ENCODE data around the gene NPHS1. TPM values are rescaled to one million over a fixed set of nuclear protein-coding genes. Genes with fewer than 3 reads are reported as not detected.
"Not testable (repeated sequence)": the region's sequence is repeated elsewhere in the genome, so short reads cannot be mapped to it uniquely, and the experiment has no call there.

NPHS1 gene
- total RNA-seq, 1 donor from 2014 or later = not detected

DNA sequence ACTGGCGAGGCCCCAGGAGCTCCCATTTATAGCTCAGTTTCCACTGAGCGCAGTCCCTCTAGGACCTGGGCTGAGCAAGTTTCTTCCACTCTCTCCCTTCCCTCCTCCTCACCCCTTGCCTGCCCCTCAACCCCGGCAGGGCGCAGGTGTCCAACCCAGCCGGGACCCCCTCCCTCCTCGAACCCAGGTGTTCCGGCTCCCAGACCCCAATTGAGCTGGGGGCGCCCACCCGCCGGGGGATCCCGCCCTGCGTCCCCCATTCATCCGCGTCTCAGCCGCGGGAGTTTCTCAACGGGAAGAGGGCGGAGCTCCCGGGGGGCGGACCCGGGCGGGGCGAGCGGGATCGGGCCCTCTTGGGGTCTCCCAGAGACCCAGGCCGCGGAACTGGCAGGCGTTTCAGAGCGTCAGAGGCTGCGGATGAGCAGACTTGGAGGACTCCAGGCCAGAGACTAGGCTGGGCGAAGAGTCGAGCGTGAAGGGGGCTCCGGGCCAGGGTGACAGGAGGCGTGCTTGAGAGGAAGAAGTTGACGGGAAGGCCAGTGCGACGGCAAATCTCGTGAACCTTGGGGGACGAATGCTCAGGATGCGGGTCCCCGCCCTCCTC lies 4.3 kb upstream of the NPHS1 start, which contains the start of gene KIRREL2:
Gene KIRREL2, plus strand, starts transcription at position 366 of the 604 bp plus-strand sequence. Its CDS starts 209 bp downstream, at position 575.
- DNase-seq (ENCODE audit: low spot score) = no peak
- intact Hi-C loops (cut with DNase I) = no loop called here

DNA sequence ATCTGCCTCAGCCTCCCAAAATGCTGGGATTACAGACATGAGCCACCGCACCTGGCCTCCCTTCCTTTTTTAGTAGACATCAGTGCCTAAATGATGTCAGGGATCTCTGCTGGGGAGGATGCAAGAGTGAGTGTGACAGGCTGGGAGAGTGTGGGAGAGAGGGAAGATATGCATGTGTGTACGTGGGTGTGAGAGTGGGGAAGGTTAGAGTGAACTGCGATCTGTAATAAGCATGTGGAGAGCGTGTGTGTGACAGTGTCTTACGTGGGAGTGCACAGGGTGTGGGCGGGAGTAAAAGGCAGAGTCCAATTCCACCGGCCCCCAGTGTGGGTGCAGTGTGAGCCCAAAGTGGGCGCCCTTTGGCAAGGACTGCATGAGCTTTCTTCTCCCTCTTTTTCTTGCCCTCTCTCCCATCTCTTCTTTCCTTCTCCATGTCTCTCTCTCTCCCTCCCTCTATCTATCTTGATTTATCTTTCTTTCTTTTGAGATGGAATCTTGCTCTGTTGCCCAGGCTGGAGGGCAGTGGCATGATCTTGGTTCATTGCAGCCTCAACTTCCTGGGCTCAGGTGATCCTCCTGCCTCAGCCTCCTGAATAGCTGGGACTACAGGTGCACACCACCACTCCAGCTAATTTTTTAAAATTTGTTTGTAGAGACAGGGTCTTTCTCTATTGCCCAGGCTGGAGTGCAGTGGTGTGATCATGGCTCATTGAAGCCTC lies 893 bp upstream of the NPHS1 start:
- DNase-seq (ENCODE audit: low spot score) = no peak
- intact Hi-C loops (cut with DNase I) = no loop called here

DNA sequence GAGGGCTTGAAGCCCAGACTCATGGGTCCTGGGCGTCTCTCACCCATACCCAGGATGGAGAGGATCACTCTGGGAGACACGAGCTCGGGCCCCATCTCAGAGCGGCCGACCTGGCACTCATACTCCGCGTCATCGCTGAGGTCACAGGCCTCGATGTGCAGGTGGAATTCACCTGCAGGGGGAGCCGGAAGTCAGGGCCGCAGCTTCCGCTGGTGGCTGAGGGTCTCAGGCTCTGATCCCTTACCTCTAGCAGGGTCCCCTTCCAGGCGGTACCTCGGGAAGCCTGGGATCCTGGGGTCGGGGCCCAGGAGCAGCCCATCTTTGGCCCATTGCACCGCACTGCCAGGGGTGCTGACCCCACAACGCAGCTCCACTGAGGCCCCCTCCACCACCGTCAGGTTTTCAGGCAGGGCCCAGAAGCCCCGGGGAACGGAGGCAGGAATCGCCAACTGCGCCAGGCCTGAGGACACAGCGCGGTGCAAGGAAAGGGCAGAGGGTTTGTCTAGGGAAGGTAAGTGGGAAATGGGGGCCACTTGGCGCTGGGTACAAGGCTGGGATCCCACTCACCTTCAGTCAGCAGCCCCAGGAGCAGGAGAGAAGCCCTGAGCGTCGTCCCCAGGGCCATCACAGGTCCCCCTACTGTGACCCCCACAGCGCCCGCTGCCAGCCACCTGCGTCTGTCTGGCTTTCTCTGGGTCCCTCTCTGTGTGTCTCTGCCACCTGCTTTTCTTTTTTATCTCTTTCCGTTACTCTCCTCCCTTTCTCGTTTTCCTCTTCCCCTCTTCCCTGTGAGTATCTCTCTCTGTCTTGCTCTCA lies 883 bp downstream of the NPHS1 start:
- intact Hi-C loops (cut with DNase I) = no loop called here
- no peak for DNase-seq (ENCODE audit: low spot score)

DNA sequence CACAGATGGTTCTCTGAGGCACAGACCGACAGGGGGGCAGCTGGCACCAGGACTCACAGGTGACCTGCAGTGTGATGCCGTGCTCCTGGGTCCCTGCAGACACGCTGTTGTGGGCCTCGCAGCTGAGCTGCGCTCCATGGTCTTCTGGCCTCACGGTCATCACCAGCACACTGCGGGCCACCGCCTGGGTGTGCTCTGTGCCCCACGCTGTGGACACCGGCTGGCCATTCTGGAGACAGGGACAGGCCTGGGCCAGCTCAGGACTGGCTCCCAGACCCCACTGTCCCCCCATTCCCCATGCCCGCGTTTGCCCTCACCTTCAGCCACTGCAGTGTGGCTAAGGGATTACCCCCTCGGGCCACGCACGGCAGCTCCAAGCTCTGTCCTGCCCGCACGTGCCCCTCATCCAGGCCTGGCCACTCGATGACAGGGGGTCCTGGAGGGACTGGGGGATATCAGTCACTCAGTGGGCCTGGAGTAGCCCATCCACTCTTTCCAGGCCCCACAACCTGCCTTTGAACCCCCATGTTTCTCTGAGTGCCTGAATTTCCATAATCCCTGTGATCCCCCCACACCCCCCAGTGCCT lies 3.3 kb downstream of the NPHS1 start:
- intact Hi-C loops (cut with DNase I) = no loop called here
- no peak for DNase-seq (ENCODE audit: low spot score)

DNA sequence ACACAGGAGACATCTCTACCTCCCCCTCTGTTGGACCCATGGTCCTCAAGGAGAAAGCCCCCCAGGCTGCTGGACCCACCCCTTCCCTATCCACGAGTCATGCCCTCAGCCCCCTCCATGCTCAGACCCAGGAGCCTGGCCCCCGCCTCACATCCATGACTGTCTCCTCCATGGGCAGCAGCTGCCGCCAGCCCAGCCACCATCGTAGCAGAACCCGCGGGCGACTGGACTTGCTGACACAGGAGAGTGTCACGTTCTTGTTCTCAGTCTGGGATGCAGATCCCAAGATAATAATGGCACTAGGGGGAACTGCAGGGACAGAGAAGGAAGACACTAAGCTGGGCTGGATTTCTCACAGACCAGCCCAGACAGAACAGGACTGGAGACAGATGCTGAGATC lies 3.8 kb downstream of the NPHS1 start:
- intact Hi-C loops (cut with DNase I) = no loop called here

DNA sequence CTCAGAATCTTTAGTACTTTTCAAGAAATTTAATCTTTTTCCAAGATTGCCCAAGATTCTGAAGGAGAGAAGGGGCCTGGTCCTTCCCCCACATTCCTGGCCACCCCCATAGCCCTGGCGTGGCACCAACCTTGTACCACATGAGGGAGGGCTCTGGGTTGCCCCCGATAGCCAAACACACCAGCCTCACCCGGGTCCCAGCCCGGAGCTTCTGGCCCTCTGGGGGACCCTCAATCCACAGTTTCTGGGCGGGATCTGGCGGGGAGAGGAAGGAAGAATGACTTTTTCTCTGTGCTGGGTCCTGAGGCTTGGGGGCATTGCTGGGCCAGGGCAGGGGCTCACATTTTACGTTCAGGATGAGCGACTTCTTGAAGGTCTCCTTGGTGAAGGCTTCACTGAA lies 4.4 kb downstream of the NPHS1 start:
- DNase-seq (ENCODE audit: low spot score) = no peak
- intact Hi-C loops (cut with DNase I) = no loop called here

More for the DNA sequence above, 3.8 kb downstream of the NPHS1 start:
- DNase-seq (ENCODE audit: low spot score) = no peak

DNA sequence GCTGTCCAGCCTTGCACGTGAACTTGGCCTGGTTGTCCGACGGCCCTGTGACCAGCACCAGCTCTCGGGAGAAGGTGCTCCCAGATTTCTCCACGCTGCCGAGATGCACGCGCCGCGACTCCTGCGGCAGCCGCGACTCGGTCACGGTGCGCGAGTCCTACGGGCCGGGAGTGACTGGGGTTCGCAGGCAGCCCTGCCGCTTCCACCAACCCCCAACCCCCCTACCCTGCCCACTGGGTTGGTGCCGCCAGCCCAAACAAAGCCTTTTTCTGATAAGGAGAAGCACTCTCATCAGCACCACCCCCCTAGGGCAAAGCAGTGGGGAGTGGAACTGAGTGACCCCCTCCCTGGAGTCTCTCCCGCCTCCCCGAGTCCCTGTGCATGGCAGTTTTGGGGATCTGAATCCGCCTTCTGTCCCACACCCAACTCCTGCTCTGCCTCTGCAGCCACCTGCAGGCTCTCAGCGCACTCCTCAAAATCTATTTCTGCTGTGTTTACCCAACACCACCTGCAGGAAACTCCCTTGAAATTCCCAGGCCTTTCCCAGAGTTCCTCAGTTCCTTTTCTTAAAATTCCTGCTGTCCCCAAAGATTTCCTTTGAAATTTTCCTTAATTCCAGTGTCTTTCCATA lies 6.2 kb downstream of the NPHS1 start:
- no peak for DNase-seq (ENCODE audit: low spot score)
- intact Hi-C loops (cut with DNase I) = no loop called here

DNA sequence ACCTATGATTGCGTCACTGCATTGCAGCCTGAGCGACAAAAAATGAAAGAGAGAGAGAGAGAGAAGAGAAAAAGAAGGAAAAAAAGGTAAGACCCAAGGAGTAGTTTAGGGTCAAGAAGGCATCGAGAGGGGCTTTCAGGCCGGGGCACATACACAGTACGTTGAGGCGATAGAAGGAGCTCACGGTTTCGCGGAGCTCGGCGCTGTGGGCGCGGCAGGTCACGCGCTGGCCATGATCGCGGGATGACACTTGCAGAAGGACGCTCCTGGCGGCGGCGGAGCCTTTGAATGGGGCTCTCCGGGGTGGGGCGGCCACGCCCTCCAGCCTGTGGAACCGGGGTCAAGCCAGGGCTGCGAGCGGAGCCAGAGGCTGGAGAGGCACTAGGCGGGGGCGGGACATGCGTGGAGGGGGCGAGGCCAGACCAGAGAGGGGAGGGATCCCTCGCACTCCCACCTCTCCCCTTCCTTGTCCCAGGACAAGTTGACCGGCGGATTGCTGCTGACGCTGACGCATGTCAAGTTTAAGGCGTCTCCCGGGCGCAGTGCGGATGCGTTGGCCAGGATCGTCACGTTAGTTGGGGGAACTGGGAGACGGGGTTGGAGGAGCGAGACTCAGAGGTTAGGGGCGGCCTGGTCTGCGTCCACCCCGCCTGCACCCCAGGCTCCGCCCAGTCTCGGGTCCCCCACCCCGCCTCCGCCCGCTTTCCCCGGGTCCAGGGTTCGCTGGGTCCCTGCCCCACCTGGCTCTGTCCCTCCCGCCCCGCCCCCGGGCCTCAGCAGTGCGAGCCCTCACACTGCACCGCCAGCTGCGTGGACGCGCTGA lies 6.9 kb downstream of the NPHS1 start:
- intact Hi-C loops (cut with DNase I) = no loop called here
- DNase-seq (ENCODE audit: low spot score) = no peak

DNA sequence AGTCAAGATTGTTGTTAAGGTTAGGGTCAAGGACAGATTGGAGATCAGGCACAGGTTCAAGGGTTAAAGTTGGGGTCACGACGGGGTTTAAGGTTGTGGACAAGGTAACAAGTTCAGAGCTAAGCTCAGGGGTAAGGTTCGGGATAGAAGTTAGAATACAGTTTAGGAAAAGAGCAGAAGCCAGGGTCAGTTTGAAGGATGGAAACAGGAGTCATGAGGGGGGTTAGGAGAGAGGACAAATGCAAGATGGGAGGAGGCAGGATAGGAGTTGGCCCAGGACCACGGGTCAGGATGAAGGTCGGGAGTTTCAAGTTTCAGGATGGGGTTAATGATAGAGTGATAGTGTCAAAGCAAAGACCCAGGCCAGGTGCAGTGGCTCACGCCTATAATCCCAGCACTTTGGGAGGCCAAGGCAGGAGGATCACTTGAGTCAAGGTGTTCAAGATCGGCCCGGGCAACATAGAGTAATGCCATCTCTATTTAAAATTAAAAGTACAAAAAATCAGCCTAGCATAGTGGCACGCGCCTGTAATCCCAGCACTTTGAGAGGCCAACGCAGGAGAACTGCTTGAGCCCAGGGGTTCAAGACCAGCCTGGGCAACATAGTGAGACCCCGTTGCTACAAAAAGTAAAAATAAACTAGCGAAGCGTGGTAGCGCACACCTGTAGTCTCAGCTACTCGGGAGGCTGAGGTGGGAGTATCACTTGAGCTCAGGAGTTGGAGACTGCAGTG lies 7.7 kb downstream of the NPHS1 start:
- intact Hi-C loops (cut with DNase I) = no loop called here
- no peak for DNase-seq (ENCODE audit: low spot score)

DNA sequence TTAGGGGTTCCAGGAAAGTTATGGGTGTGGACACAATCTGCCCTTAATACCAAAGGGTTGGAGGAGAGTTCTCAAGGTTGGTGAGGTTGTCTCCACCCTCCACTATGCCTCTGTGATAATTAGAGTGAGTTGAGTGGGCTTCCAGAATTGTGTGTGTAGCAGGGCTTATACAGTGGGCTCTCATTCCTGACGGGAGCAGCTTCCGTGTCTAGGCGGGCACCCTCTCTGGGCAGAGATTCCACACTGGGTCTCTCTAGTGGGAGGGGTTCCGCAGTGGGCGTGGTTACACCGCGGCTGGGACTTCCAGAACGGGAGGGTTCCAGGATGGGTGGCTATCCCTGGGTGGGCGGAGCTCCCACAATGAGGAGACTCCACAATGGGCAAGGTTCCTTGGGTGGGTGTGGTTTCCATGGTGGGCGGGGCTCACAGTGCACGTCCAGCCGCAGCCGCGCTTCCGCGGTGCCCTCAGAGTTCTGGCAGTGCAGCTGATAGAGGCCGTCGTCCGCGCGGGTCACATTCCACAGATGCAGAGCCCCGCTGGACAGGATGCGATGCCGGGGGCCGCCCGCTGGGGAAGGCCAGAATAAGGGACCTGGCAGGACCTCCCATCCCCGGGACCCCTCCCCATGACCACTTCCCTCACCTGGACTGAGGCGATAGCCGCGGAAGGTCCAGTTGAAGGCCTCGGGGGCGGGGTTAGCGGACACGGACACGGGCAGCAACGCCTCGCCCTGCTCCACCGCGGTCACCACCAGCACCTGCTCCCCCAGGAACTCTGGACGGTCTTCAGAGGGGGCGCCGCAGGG lies 8.4 kb downstream of the NPHS1 start:
- intact Hi-C loops (cut with DNase I) = no loop called here
- DNase-seq (ENCODE audit: low spot score) = no peak

DNA sequence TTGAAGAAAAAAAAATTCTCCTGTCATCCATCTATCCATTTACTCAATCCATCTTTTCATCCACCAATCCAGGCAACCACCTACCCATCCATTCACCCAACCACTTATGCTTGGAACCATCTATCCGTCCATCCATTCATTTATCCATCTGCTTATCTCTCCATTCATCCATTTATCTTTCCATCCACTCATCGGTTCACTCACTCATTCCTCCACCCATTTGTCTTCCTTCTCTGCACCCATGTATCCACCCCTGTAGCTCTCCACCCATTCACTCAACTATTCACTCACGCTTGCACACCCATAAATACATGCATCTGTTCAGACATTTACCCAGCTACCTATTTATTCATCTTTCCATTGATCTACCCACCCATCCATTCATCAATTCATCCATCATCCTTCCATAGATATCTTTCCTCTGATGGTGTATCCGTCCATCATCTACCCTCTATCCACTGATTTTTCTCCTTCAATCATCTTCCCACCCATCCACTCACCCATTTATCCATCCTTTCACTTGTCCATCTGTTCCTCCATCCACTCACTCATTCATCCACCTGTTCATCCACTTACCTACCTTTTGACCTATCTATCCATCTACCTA lies 9.5 kb downstream of the NPHS1 start:
- intact Hi-C loops (cut with DNase I) = no loop called here
- no peak for DNase-seq (ENCODE audit: low spot score)

DNA sequence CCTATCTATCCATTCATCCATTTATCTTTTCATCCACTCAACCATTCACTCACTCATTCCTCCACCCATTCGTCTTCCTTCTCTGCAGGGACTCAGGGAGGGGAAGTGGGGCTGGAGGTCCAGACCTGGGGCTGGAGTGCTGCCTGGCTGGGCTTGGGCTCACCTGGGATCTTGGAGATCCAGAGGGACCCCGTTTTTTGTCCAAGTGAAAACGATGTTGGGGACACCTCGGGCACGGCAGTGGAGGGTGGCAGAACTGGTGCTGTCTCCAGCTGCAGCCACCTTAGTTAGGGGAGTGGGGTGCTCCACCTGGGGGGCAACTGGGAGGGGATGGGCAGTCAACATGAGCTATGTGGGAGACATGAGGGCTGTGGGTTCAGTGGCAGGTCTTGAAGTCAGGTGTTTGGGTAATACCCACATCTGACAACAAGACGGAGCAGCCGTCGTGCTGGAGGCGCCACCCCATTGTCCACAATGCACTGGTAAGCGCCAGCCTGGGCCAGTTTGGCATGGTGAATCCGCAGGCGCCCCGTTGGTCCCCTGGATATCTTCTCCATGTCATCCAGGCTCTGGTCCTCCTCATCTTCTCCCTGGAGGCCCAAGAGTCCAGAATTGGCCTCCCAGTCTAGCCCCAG lies 10.2 kb downstream of the NPHS1 start:
- no peak for DNase-seq (ENCODE audit: low spot score)
- intact Hi-C loops (cut with DNase I) = no loop called here

DNA sequence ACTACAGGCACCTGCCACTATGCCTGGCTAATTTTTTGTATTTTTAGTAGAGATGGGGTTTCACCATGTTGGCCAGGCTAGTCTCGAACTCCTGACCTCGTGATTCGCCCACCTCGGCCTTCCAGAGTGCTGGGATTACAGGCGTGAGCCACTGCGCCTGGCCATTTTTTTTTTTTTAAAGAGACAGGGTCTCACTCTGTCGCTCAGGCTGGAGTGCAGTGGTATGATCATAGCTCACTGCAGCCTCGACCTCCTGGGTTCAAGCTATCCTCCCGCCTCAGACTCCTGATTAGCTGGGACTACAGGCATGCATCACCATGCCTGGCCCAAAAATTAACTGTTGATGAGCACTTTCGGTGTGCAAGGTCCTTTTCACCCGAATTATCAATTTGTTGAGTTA lies 16.2 kb downstream of the NPHS1 start:
- DNase-seq (ENCODE audit: low spot score); intact Hi-C loops (cut with DNase I): not testable (repeated sequence)

DNA sequence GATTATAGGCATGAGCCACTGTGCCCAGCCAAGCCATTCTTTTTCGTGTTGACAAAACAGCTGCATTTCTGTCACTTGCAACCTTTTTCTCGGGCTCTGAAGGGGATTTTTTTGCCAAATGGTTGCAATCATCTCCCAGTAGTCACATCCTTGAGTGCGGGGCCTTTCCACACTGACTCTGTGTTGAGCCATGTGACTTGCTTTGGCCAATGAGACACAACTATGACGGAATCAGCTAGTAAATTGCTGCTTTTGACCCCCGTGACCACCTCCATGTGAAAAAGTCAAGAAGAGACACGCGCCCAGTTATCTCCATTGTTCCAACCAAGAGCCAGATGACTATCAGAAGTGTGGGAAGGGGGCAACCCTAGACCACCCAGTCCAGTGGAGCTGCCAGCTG lies 18.3 kb downstream of the NPHS1 start:
- no peak for DNase-seq (ENCODE audit: low spot score)
- intact Hi-C loops (cut with DNase I) = no loop called here

DNA sequence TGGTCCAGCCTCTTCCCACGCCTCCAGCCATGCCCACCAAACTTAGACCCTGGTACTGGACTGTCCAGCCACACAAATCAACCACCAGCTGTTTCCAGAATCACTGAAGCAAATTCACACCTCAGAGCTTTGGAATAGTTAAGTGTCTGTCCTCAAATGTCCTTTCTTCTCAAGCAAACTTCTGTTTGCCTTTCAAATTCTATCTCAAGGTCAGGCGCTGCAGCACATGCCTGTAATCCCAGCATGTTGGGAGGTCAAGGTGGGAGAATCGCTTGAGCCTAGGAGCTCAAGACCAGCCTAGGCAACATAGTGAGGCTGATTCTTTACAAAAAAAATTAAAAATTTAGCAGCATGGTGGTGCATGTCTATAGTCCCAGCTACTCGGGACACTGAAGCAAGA lies 20.2 kb downstream of the NPHS1 start:
- intact Hi-C loops (cut with DNase I) = no loop called here

DNA sequence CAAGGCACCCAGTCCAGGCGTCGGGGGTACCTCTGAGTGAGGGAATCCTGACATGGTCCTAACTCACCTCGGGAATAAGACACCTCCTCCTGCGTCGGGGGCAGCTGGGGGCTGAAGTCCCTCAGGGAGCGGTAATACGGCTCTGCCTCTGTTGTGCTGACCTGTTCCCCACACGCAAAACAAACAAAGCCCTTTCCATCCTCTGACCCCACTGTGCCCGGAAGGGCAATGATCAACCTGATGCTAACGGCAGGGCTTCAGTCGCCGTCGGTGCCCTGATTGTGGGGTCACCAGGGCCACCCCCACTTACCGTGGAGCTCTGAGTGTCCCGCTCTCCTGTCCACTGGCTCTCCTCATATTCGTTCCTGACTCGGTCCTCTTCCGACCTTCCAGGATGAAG lies 21.3 kb downstream of the NPHS1 start:
- intact Hi-C loops (cut with DNase I) = no loop called here
- DNase-seq (ENCODE audit: low spot score) = no peak

More for the DNA sequence above, 20.2 kb downstream of the NPHS1 start:
- DNase-seq (ENCODE audit: low spot score) = no peak
